Keratinocyte (primary cell): ENCODE measurements around the gene MAN1C1. TPM values are rescaled to one million over a fixed set of nuclear protein-coding genes. Genes with fewer than 3 reads are reported as not detected.
"Not testable (repeated sequence)": the region's sequence is repeated elsewhere in the genome, so short reads cannot be mapped to it uniquely, and the experiment has no call there.

Source experiments
- DNase-seq: peaks from one replicate; pipeline ENCODE4 v3.0.0-alpha.2; 2011; ENCODE audit warnings: low read depth, missing footprints, low spot score
- FAIRE-seq: peaks from 2 replicates; lab custom pipeline; 2011; peaks lifted over from hg19 to GRCh38; lab: Jason Lieb, UNC
- H2AFZ ChIP-seq: 2 replicates; pipeline ENCODE4 v1.6.0; 2012; ENCODE audit warnings: low read length, control low read depth, inconsistent platforms; ENCODE audit not compliant: control insufficient read depth
- H3K27ac ChIP-seq: 2 replicates; pipeline ENCODE4 v1.5.1; 2011; ENCODE audit warnings: low read length; ENCODE audit not compliant: control insufficient read depth, insufficient read depth
- H3K27me3 ChIP-seq: 3 replicates; pipeline ENCODE4 v1.6.0; 2011; ENCODE audit warnings: low read length; ENCODE audit not compliant: control insufficient read depth, insufficient read depth; ENCODE audit errors: extremely low read depth
- H3K36me3 ChIP-seq, 2 experiments: 2 replicates in 1 of 2; 3 replicates in 1 of 2; pipeline ENCODE4 v1.5.1; 2011; ENCODE audit warnings: low read length in 2 of 2, mild to moderate bottlenecking in 1 of 2; ENCODE audit not compliant: control insufficient read depth in 2 of 2, insufficient read depth in 2 of 2; ENCODE audit errors: extremely low read depth in 1 of 2
- H3K4me1 ChIP-seq: 3 replicates; pipeline ENCODE4 v1.5.1; 2011; ENCODE audit warnings: low read length; ENCODE audit not compliant: control insufficient read depth, insufficient read depth; ENCODE audit errors: extremely low read depth
- H3K4me2 ChIP-seq: 3 replicates; pipeline ENCODE4 v1.6.0; 2011; ENCODE audit warnings: low read depth, low read length; ENCODE audit not compliant: control insufficient read depth, insufficient read depth; ENCODE audit errors: extremely low read depth
- H3K4me3 ChIP-seq, 3 experiments: fragments of 200-600 bp in 1 of 3; sonication (generic) in 1 of 3; 2 replicates in 2 of 3; 3 replicates in 1 of 3; pipeline ENCODE4 v1.5.1; 2011 to 2016; ENCODE audit warnings: low read length in 3 of 3, mild to moderate bottlenecking in 3 of 3, control low read depth in 2 of 3, inconsistent platforms in 1 of 3, low read depth in 1 of 3, mixed read lengths in 1 of 3, mixed run types in 1 of 3, moderate library complexity in 1 of 3; ENCODE audit not compliant: control insufficient read depth in 2 of 3, insufficient read depth in 2 of 3; ENCODE audit errors: extremely low read depth in 1 of 3
- H3K79me2 ChIP-seq: 2 replicates; pipeline ENCODE4 v1.6.0; 2012; ENCODE audit warnings: low read length; ENCODE audit not compliant: control insufficient read depth, insufficient read depth
- H3K9ac ChIP-seq: 3 replicates; pipeline ENCODE4 v1.6.0; 2011; ENCODE audit warnings: low read length; ENCODE audit not compliant: control insufficient read depth, insufficient read depth; ENCODE audit errors: extremely low read depth
- H3K9me1 ChIP-seq: 3 replicates; pipeline ENCODE4 v1.6.0; 2011; ENCODE audit warnings: low read length; ENCODE audit not compliant: control insufficient read depth, insufficient read depth; ENCODE audit errors: extremely low read depth
- H3K9me3 ChIP-seq: 2 replicates; pipeline ENCODE4 v1.5.1; 2012; ENCODE audit warnings: low read depth, low read length; ENCODE audit not compliant: control insufficient read depth
- H4K20me1 ChIP-seq: 3 replicates; pipeline ENCODE4 v1.6.0; 2011; ENCODE audit warnings: low read length; ENCODE audit not compliant: control insufficient read depth, insufficient read depth; ENCODE audit errors: extremely low read depth
- EZH2 ChIP-seq: IDR thresholded peaks from one replicate; pipeline ENCODE4 v1.6.1; 2012; ENCODE audit warnings: inconsistent platforms, mild to moderate bottlenecking, low read length, moderate library complexity
- dilution Hi-C: fragments of 300-500 bp; cut with MboI; formaldehyde crosslinking; loops from one replicate; pipeline ENCODE4 v1.7.0; 2020; ENCODE audit warnings: low sequenced_read_pairs; ENCODE audit not compliant: extremely low pct_ligation_motif_present
- polyA plus RNA-seq, 5 experiments: library from polyadenylated mRNA; depleted of rRNA in 3 of 5; stranded (reverse) in 3 of 5; stranded (forward) in 1 of 5; unstranded in 1 of 5; fragments of >200 nt; gene quantifications; 1 replicate in 1 of 5; 2 replicates in 3 of 5; 3 replicates in 1 of 5; pipeline versions ENCODE4 v1.2.1 to v1.2.3, GENCODE V29; 2011 to 2012; ENCODE audit warnings: missing spikeins in 2 of 5, low read depth in 1 of 5, low replicate concordance in 1 of 5
- TF ChIP-seq, protein P1 (sequence below), 3 experiments: IDR thresholded peaks in 1 of 3; conservative IDR thresholded peaks in 1 of 3; optimal IDR thresholded peaks in 1 of 3; 2 replicates in 2 of 3; 3 replicates in 1 of 3; pipeline versions ENCODE3 to v1.5.1; 2011; ENCODE audit warnings: low read length in 3 of 3, mild to moderate bottlenecking in 3 of 3, moderate library complexity in 2 of 3, control low read depth in 1 of 3, inconsistent platforms in 1 of 3; ENCODE audit not compliant: insufficient read depth in 2 of 3; ENCODE audit errors: extremely low read depth in 1 of 3

The MAN1C1 gene
- polyA plus RNA-seq, 1 donor (not counting 4 experiments of a cell fraction or from before 2014, with no cell fraction given): 0.07 TPM

DNA sequence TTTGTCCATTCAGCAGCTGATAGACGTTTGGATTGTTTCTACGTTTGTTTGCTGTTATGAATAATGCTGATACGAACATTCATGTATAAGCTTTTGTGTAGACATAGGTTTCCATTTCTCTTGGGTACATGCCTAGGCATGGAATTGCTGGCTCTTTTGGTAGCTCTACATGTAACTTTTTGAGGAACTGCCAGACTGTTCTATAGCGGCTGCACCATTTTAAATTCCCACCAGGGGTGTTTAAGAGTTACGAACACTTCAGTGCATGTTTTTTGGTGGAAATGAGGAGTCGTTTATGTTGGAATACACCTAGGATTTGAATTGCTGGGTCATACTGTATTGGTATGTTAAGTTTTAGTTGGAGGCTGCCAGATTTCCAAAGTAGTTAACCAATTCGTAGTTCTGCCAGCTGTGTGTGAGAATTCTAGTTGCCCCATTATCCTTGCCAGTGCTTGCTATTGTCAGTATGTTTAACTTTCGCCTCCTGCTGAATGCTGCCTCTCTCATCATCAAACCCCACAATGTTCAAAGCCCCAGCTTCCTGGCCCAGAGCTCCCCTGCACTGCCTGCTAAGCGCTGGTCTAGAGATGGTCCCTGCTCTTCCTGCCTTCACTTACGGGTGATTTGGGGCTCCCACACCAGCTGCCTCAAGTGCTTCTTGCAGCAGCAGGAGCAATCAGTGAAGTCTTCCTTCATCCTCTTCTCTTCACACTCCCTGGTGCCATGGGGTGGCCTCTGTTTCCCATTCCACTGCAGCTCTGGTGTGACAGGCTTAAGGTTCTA is 81.0 kb downstream of the MAN1C1 start:
- H3K27me3 ChIP-seq: no peaks in the 10 kb centered on the region
- H3K9ac ChIP-seq: no peak overlapping the region
- dilution Hi-C loops: no loop called here
- TF ChIP-seq, protein P1, sequence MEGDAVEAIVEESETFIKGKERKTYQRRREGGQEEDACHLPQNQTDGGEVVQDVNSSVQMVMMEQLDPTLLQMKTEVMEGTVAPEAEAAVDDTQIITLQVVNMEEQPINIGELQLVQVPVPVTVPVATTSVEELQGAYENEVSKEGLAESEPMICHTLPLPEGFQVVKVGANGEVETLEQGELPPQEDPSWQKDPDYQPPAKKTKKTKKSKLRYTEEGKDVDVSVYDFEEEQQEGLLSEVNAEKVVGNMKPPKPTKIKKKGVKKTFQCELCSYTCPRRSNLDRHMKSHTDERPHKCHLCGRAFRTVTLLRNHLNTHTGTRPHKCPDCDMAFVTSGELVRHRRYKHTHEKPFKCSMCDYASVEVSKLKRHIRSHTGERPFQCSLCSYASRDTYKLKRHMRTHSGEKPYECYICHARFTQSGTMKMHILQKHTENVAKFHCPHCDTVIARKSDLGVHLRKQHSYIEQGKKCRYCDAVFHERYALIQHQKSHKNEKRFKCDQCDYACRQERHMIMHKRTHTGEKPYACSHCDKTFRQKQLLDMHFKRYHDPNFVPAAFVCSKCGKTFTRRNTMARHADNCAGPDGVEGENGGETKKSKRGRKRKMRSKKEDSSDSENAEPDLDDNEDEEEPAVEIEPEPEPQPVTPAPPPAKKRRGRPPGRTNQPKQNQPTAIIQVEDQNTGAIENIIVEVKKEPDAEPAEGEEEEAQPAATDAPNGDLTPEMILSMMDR (optimal IDR thresholded peaks at IDR 0.05 in 1 of 3, IDR thresholded peaks at IDR 0.05 in 1 of 3, conservative IDR thresholded peaks at IDR 0.05 in 1 of 3; ENCODE audit: extremely low read depth in 1 of 3, insufficient read depth in 2 of 3, low read length in 3 of 3): peak in 1 of 3 experiments; percentile 24
- no peak for TF ChIP-seq EZH2
- H3K4me3 ChIP-seq: no peak overlapping the region
- H2AFZ ChIP-seq: peak overlapping the region; percentile 58
- no peaks in the 10 kb centered on the region for H3K9me3 ChIP-seq
- H3K27ac ChIP-seq: no peak overlapping the region
- H3K79me2 ChIP-seq: no peaks in the 10 kb centered on the region
- H3K4me2 ChIP-seq: peak overlapping the region; percentile 55
- DNase-seq (no peak), FAIRE-seq (peak; percentile 76)
- H3K9me1 ChIP-seq: no peaks in the 10 kb centered on the region
- no peaks in the 10 kb centered on the region for H3K36me3 ChIP-seq
- no peaks in the 10 kb centered on the region for H4K20me1 ChIP-seq
- H3K4me1 ChIP-seq: peaks cover 38% of the 10 kb centered on the region

DNA sequence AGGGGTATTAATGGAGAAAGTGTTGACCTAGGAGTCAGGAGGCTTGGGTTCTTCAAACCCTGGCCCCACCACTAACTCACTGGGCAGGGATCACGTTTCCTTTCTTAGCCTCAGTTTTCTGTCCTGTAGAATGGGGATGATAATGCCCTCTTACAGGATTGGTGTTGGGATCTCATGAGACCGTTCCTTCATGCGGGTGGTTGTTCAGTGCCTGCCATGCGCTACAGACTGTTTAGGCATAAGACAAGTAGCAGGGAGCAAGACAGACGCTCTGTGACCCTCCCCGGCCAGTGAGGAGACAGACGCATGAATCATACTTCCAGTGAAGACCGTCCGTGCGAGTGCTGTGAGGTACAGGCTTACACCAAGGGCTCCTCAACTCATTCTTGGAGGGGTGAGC is 81.7 kb downstream of the MAN1C1 start:
- Histone ChIP-seq H3K79me2 (no peaks in the 10 kb centered on the region), H3K9me1 (no peaks in the 10 kb centered on the region), H4K20me1 (no peaks in the 10 kb centered on the region), H3K27me3 (no peaks in the 10 kb centered on the region), H2AFZ (no peak overlapping the region), H3K36me3 (no peaks in the 10 kb centered on the region), H3K9me3 (no peaks in the 10 kb centered on the region), H3K4me1 (peaks cover 38% of the 10 kb centered on the region), H3K9ac (no peak overlapping the region), H3K4me2 (no peak overlapping the region), H3K27ac (no peak overlapping the region), H3K4me3 (no peak overlapping the region)
- DNase-seq (no peak), FAIRE-seq (peak; percentile 5)
- dilution Hi-C loops: no loop called here
- TF ChIP-seq, protein P1 (optimal IDR thresholded peaks at IDR 0.05 in 1 of 3, IDR thresholded peaks at IDR 0.05 in 1 of 3, conservative IDR thresholded peaks at IDR 0.05 in 1 of 3; ENCODE audit: extremely low read depth in 1 of 3, insufficient read depth in 2 of 3, low read length in 3 of 3): no peak
- TF ChIP-seq EZH2: no peak

DNA sequence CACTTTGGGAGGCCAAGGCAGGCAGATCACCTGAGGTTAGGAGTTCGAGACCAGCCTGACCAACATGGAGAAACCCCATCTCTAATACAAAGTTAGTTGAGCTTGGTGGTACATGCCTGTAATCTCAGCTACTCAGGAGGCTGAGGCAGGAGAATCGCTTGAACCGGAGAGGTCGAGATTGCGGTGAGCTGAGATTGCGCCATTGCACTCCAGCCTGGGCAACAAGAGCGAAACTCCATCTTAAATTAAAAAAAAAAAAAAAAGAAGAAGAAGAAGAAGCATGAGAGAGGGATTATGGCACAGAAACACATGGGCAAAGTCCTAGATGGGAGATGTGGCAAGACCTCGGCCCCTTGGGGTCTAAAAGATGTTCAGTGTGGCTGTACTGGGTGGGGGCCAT is 82.5 kb downstream of the MAN1C1 start:
- FAIRE-seq, dilution Hi-C loops, H3K27me3 ChIP-seq, H3K27ac ChIP-seq, H3K9ac ChIP-seq, H3K9me1 ChIP-seq, H3K79me2 ChIP-seq, H3K4me2 ChIP-seq, H2AFZ ChIP-seq, DNase-seq, H3K4me3 ChIP-seq, H4K20me1 ChIP-seq, H3K9me3 ChIP-seq, H3K36me3 ChIP-seq: not testable (repeated sequence)
- peaks cover 38% of the 10 kb centered on the region for H3K4me1 ChIP-seq
